Left forelimb (tissue), 1 donor: ENCODE measurements around the gene GORASP2.

ENCODE experiments used
- DNase-seq: peaks from one replicate; pipeline ENCODE4 v3.0.0-alpha.2; 2018; ENCODE audit warnings: low spot score

The GORASP2 gene

GRCh38 chr2:170966648-170967396 lies 37.8 kb downstream of the GORASP2 start:
- DNase-seq, result no peak

- DNase-seq, result no peak
Measured at GRCh38 chr2:170967553-170967952, 38.5 kb downstream of the GORASP2 start.

GRCh38 chr2:170968205-170969003 lies 39.4 kb downstream of the GORASP2 start:
- no peak for DNase-seq

DNA sequence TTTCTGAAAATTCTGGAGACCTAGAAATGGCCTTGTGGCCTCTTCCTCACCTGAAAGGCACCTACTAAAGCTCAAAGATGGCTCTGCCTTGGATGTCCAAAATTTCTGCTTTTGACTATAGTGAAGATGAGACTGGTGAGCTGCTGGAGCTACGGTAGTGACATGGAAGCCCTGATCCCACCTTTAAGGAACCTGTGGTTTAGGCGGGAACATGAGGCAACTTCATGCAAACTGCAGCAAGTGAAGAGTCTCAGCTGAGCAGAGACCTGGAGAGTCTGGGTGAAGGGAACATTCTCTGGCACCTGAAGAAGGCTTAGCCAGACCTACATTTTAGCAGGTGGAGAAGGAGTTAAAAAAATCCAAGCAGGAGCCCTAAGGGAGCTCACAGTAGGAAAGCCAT lies 40.0 kb downstream of the GORASP2 start:
- DNase-seq, result no peak

DNA sequence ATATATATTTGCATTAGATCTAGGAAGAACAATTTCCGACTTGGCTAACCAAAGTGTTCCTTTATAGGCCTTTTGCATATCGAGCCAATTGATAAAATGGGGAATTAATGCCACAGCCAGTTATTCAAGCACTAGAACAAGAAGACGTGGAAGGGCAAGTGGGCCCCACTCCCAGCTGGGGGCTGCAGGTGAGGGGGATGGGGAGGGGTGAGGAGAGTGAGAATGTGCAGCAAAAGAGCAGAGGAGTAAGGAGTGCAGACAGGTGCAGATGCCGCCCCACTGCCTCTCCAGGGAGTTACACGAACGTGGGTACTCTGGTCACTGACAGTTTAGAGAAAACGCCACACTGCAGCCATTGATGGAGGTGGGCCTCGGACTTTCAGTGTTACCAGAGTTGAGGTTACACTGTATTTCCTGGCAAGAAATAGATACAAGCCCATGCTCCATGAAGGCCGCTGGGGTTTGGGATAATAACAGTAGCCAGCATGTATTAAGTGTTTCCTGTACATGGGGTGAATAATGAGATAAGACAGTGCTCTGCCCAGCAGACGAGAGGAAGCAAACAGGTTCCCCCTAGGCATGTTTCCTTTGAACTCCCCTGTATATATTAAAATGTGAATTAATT lies 40.9 kb downstream of the GORASP2 start:
- DNase-seq, result no peak

DNA sequence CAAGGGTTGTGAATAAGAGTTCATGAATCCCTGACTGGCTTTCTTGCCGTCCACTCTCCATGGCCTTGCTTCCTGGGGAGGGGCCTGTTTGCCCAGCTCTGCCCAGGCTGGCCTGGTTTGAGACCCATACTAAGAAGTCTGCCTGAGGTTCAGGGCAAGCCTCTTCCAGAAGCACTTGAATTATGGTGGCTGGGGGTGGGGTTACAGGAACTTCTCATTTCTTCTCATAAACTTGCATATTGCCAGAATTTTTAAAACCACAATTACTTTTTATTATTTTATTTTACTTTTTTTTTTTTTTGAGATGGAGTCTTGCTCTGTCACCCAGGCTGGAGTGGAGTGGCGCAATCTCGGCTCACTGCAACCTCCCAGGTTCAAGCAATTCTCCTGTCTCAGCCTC lies 42.0 kb downstream of the GORASP2 start:
- no peak for DNase-seq

- no peak for DNase-seq
Measured at GRCh38 chr2:170972296-170973224, 43.5 kb downstream of the GORASP2 start.

GRCh38 chr2:170973225-170973491 lies 44.1 kb downstream of the GORASP2 start:
- DNase-seq, result no peak

DNA sequence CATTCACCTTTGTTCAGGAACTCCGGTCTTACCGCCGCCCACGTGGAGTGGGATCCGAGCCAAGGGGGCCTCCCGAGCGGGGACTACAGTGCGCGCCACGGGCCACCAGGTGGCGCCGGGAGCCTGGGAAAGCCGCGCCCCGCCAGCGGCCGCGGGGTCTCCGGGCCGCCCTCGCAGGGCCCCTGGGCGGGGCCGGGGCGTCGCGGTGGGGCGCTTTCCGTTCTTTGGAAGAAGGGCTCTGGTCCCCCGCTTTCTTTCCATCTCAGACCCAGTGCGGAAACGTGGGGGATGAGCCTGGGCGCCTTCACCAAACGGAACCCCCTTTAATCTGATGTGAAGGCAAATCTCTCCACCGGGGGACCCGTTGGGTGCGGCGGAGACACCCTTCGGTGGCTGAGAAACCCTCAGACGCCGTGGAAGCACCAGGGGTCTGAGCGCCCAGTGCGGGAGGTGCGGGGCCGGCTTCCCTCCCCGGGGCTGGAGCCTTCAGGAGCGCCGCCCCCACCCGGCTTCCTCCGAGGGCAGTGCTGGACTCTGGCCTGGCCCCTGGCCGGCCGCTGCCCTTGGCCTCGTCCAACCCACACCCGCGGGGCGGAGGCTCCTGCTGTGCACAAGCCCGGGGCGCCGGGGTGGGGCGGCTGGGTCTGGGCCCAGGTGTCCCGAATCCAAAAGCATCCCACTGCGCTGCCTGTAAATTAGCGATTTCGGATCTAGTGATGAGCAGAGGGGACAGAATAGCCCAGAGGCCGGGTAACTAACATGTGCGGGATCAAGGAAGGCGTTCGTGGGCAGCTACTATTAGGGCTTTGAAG lies 44.6 kb downstream of the GORASP2 start:
- peak; percentile 91 for DNase-seq

- DNase-seq, result no peak
Measured at GRCh38 chr2:170974304-170974993, 45.4 kb downstream of the GORASP2 start.

- no peak for DNase-seq
Measured at GRCh38 chr2:170975127-170975942, 46.3 kb downstream of the GORASP2 start.

DNA sequence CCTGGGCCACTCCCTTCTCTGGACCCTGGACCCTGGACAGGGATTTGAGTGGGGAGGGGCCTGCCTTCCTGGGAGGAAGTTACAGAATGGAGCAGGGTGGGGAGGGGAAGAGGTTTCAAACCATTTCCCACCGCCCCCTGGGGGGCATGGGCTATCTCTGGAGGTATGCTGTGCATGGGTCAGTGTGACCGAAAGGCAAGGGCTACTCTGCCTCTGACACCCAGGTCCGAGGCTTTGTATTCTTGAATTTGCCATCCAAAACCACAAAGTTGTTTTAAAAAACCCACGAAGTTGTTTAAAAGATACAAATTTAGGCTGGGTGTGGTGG lies 46.9 kb downstream of the GORASP2 start:
- no peak for DNase-seq

DNA sequence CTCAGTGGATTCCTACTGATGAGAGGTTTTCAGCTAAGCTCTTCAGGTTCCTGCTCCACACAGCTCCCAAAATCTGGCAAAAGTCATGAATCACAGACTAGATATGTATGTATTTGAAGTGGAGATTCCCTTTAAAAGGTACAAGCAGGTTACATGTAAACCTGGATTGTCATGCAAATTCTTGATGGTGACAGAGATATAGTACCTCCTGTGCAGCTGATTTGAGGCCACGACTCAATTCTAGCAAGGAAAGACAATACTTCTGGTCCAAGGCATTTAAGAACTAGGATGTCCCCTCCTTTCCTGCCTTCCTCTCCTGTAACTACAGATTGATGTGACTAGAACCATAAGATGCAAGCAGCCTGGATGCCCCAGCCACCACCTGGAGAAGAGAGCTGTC lies 55.0 kb downstream of the GORASP2 start:
- DNase-seq, result no peak

- no peak for DNase-seq
Measured at GRCh38 chr2:170985407-170985806, 56.4 kb downstream of the GORASP2 start.

GRCh38 chr2:170986566-170987258 lies 57.7 kb downstream of the GORASP2 start:
- DNase-seq, result no peak

GRCh38 chr2:170991398-170992182 lies 62.5 kb downstream of the GORASP2 start:
- DNase-seq, result no peak

DNA sequence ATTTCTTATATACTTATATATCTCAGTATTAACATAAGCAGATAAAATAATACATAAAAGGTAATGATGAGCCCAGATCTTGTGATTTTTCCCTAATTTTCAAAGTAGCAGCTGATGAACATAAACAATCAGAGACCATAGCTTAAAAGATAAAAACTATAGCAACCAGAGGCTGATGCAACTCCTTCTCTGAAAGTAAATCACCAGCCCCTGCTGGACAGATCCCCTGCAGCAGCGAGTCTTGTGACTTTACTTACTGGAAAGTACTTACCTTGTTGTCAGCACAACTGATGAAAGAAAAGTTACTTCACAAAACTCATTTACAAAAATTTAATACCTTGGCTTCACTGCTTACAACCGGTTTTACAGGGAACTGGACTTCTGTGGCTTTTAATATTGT lies 67.3 kb downstream of the GORASP2 start:
- no peak for DNase-seq

DNA sequence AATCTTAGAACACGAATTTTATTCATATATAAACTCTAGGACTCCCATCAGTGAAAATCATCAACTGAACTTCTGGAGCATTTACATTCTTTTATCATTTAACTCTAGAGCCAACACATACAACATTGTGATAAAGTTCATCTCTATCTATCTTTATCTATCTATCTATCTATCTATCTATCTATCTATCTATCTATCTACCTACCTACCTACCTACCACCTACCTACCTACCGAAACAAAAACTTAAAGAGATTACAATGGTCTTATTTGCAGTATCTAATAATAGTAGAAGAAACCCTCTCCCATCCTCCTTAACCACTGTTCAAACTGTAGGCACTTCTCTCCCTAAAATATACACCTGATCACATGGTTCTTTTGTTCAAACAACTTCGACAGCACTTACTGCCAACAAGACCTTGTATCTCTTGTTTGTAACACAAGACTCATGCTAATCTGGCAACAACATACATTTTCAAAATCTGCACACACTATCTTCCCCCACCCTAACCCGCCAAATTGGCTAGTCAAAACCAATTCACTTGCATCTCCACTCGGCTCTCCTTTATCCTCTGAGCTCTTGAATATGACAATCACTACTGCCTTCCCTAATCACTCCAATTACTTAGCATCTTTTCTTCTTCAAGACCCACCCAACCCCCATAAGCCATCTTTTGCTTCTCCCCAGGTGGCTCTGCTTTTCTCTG lies 69.0 kb downstream of the GORASP2 start:
- DNase-seq, result no peak
